GM23338 (cell line): ENCODE data around the gene LRRC42.

Source experiments
- EZH2 ChIP-seq: fragments of 200-600 bp; sonication (generic); IDR thresholded peaks from one replicate; pipeline ENCODE4 v1.8.0; 2017; ENCODE audit warnings: antibody characterized with exemption, mild to moderate bottlenecking, low read depth; ENCODE audit not compliant: unreplicated experiment
- EZH2phosphoT487 ChIP-seq: fragments of 200-600 bp; sonication (generic); IDR thresholded peaks from one replicate; pipeline ENCODE4 v1.8.1; 2018; ENCODE audit warnings: antibody characterized with exemption; ENCODE audit not compliant: unreplicated experiment
- POLR2AphosphoS5 ChIP-seq: IDR thresholded peaks from 2 replicates; pipeline ENCODE4 v1.6.1; 2016; ENCODE audit warnings: antibody characterized with exemption, low read depth
- STAT1 ChIP-seq: IDR thresholded peaks from one replicate; pipeline ENCODE4 v1.6.1; 2016; ENCODE audit warnings: antibody characterized with exemption; ENCODE audit not compliant: unreplicated experiment
- ZNF331 ChIP-seq: fragments of 250-450 bp; sonication (Bioruptor Pico); IDR thresholded peaks from 2 replicates; pipeline ENCODE4 v1.5.0; 2020; ENCODE audit warnings: low read depth, mild to moderate bottlenecking, moderate library complexity
- TF ChIP-seq, protein P1 (sequence below), 2 experiments: fragments of 200-600 bp in 1 of 2; sonication (generic) in 1 of 2; conservative IDR thresholded peaks; 2 replicates each; pipeline versions ENCODE4 v1.5.1 to v1.6.1; 2016 to 2017; ENCODE audit warnings: antibody characterized with exemption in 2 of 2, low read depth in 2 of 2, mild to moderate bottlenecking in 2 of 2, moderate library complexity in 1 of 2
- TF ChIP-seq, protein P2 (sequence below): IDR thresholded peaks from one replicate; pipeline ENCODE4 v1.6.1; 2018; ENCODE audit warnings: antibody characterized with exemption; ENCODE audit not compliant: unreplicated experiment

DNA sequence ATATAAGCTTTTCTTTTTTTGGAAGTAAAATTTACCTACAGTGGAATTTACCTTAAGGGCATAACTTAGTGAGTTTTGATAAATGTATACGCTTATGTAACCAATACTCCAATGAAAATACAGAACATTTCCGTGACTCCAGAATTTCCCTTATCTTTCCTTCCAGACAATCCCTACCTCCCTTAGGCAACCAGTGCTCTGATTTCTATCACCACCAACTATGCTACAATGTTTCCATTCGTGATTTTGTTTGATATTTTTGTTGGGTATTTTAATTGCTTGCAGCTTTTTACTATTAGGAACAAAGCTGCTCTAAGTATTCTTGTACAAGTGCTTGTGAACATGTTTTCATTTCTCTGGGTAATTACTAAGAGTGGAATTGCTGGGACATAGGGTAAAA is 15.2 kb upstream of the LRRC42 start:
- TF ChIP-seq, protein P1, sequence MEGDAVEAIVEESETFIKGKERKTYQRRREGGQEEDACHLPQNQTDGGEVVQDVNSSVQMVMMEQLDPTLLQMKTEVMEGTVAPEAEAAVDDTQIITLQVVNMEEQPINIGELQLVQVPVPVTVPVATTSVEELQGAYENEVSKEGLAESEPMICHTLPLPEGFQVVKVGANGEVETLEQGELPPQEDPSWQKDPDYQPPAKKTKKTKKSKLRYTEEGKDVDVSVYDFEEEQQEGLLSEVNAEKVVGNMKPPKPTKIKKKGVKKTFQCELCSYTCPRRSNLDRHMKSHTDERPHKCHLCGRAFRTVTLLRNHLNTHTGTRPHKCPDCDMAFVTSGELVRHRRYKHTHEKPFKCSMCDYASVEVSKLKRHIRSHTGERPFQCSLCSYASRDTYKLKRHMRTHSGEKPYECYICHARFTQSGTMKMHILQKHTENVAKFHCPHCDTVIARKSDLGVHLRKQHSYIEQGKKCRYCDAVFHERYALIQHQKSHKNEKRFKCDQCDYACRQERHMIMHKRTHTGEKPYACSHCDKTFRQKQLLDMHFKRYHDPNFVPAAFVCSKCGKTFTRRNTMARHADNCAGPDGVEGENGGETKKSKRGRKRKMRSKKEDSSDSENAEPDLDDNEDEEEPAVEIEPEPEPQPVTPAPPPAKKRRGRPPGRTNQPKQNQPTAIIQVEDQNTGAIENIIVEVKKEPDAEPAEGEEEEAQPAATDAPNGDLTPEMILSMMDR (conservative IDR thresholded peaks at IDR 0.05; ENCODE audit: low read depth in 2 of 2) = no peak
- no peak for TF ChIP-seq STAT1
- TF ChIP-seq POLR2AphosphoS5 = no peak
- TF ChIP-seq ZNF331 = no peak
- no peak for TF ChIP-seq EZH2
- no peak for TF ChIP-seq EZH2phosphoT487
- TF ChIP-seq, protein P2, sequence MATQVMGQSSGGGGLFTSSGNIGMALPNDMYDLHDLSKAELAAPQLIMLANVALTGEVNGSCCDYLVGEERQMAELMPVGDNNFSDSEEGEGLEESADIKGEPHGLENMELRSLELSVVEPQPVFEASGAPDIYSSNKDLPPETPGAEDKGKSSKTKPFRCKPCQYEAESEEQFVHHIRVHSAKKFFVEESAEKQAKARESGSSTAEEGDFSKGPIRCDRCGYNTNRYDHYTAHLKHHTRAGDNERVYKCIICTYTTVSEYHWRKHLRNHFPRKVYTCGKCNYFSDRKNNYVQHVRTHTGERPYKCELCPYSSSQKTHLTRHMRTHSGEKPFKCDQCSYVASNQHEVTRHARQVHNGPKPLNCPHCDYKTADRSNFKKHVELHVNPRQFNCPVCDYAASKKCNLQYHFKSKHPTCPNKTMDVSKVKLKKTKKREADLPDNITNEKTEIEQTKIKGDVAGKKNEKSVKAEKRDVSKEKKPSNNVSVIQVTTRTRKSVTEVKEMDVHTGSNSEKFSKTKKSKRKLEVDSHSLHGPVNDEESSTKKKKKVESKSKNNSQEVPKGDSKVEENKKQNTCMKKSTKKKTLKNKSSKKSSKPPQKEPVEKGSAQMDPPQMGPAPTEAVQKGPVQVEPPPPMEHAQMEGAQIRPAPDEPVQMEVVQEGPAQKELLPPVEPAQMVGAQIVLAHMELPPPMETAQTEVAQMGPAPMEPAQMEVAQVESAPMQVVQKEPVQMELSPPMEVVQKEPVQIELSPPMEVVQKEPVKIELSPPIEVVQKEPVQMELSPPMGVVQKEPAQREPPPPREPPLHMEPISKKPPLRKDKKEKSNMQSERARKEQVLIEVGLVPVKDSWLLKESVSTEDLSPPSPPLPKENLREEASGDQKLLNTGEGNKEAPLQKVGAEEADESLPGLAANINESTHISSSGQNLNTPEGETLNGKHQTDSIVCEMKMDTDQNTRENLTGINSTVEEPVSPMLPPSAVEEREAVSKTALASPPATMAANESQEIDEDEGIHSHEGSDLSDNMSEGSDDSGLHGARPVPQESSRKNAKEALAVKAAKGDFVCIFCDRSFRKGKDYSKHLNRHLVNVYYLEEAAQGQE = no peak
